Stimulated activated CD4-positive, alpha-beta T cell treated with anti-CD3 and anti-CD28 coated beads, Interleukin-12 subunit alpha, Interleukin-12 subunit beta, amount 100 ng/mL, for 4 hours (primary cell): Measurements from ENCODE around the gene KNSTRN.
A peak's percentile ranks its signal among the peaks of the same experiment; 100 is the strongest.

Source experiments
- DNase-seq: peaks from one replicate; pipeline ENCODE4 v3.0.0-alpha.2; 2020

The KNSTRN gene

GRCh38 chr15:40367371-40367685 lies 15.2 kb upstream of the KNSTRN start:
- no peak for DNase-seq

- DNase-seq = peak; percentile 80
Measured at GRCh38 chr15:40367686-40368611, 14.6 kb upstream of the KNSTRN start.

DNA sequence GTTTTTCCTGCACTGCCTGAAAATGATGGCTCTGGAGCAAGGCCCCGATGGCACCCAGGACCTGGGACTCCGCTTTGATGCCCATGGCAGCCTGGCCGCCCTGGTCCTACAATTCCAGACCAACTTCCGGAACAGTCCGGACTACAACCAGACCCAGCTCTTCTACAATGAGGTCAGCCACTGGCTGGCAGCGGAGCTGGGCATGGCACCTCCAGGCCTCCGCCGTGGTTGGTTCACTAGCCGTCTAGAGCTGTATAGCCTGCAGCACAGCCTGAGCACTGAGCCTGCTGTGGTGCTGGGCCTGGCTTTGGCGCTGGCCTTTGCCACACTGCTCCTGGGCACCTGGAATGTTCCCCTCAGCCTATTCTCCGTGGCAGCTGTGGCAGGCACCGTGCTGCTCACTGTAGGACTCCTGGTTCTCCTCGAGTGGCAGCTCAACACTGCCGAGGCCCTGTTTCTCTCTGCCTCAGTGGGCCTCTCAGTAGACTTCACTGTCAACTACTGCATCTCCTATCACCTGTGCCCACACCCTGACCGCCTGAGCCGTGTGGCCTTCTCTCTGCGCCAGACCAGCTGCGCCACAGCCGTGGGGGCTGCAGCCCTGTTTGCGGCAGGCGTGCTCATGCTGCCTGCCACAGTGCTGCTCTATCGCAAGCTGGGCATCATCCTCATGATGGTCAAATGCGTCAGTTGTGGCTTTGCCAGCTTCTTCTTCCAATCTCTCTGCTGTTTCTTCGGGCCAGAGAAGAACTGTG lies 13.6 kb upstream of the KNSTRN start:
- DNase-seq = no peak

DNA sequence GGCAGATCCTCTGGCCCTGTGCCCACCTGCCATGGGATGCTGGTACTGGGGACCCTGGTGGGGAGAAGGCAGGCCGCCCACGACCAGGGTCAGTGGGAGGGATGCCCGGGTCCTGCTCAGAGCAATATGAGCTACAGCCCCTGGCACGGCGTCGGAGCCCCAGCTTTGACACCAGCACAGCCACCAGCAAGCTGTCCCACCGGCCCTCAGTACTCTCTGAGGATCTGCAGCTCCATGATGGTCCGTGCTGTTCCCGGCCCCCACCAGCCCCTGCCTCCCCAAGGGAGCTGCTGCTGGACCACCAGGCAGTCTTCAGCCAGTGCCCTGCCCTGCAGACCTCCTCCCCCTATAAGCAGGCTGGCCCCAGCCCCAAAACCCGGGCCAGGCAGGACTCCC lies 13.0 kb upstream of the KNSTRN start:
- no peak for DNase-seq

DNA sequence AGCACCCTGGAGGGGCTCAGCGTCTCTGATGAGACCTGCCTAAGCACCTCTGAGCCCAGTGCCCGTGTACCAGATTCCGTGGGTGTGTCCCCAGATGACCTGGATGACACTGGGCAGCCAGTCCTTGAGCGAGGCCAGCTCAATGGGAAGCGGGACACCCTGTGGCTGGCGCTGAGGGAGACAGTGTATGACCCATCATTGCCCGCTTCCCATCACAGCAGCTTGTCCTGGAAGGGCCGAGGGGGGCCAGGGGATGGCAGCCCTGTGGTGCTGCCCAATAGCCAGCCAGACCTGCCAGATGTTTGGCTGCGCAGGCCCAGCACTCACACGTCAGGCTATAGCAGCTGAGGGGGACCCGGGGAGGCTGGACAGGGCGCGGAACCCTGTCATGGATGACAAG lies 12.6 kb upstream of the KNSTRN start:
- no peak for DNase-seq

- DNase-seq = no peak
Measured at GRCh38 chr15:40372981-40373380, 9.5 kb upstream of the KNSTRN start.

GRCh38 chr15:40377606-40378005 lies 4.9 kb upstream of the KNSTRN start:
- no peak for DNase-seq

GRCh38 chr15:40379374-40379773 lies 3.1 kb upstream of the KNSTRN start:
- DNase-seq = no peak

GRCh38 chr15:40379853-40380252 lies 2.7 kb upstream of the KNSTRN start:
- no peak for DNase-seq

DNA sequence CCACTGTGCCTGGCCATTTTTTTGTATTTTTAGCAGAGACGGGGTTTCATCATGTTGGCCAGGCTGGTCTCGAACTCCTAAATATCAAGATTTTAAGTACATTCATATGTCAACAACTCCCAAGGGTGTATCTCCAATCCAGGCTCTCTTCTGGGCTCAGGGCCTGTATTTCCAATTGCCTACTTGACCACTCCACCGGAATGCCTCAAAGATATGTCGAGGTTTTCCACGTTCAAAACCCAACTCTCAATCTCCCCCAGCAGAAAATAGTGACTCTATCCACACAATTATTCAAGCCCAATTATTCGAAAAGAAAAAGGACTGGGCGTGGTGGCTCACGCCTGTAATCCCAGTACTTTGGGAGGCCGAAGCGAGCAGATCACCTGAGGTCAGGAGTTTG lies 1.9 kb upstream of the KNSTRN start:
- DNase-seq = no peak

DNA sequence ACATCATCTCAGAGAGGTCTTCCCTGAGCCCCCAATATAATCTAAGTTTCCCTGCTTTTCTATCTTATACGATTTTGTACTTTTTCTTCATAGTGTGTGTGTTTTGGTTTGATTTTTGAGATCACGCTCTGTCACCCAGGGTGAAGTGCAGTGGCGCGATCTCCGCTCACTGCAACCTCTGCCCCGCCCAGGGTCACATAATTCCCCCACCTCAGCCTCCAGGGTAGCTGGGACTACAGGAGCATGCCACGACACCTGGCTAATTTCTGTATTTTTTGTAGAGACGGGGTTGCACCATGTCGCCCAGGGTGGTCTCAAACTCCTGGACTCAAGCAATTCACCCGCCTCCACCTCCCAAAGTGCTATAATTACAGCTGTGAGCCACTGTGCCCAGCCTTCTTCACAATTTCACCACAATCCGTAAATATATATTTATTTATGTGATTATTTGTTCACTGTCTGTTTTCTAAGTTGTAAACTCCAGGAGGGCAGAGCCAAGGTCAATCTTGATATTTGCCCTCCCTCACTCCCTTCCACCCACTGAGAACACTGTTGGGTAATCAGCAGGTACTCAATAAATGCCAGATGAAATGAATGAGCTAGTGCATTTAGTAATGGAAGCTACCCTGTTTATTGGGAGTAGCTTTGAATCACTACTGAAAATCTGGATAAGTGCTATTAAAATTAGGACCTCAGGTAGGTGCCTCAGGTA lies 547 bp upstream of the KNSTRN start:
- DNase-seq = no peak

DNA sequence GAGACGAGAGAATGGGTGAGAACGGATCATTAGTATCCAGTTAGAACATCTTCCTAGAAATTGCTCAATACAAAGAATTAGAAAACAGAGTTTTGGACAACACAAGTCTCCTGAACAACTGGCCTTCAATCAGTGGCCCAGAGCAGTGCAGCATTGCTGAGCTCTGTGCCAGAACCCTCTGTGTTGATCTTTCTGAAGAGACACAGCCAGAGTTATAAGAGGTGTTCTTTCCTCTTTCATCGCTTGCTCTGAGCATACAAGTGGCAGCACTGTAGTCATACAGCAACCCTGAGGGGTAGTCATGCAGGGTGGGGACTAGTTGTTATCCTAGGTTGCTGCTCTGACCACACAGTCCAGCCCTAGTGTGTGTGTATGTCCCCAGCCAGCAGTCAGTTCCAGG lies 4.0 kb downstream of the KNSTRN start:
- no peak for DNase-seq

GRCh38 chr15:40388941-40389823 lies 6.7 kb downstream of the KNSTRN start:
- DNase-seq = no peak

- no peak for DNase-seq
Measured at GRCh38 chr15:40389824-40390595, 7.5 kb downstream of the KNSTRN start.

DNA sequence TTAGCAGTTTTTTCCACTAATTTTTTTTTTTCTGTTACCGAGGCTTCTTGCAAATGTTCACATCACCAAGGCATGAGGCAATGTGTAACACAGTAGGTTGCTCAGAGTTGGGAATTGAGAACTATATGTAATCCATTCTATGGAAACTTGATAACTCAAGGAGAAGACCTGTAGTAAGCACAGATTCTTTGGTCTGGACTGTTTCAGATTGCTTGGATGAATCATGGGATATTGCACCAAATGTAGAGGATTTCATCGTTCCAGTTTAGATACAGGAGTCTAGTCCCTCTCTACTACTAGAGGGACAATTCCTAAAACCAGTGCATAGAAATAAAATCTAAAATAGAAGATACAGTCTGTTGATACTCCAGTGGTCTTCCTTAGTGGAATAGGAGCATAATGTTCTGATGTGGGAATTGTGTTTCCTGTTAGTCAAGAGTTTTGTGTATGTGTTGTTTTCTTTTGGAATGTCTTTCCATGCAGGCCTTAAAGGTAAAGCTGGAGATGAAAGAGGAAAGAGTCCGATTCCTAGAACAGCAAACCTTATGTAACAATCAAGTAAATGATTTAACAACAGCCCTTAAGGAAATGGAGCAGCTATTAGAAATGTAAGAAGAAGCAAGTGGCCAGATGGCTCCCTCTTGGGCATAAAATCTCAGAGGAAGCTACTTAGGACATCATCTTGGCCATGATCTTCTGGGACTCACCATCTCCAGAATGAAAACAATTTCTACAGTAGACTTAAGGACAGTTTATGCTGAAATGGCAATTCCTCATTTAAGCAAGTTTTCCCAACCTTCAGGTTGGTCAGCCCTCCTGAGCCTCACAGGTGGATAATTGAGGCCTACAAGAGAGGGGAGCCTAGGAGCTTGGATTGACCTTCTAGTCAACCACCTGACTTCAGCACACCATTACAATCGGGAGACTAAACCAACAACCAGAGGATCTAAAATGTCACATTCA lies 10.7 kb downstream of the KNSTRN start:
- no peak for DNase-seq

- no peak for DNase-seq
Measured at GRCh38 chr15:40397688-40398412, 15.3 kb downstream of the KNSTRN start.

DNA sequence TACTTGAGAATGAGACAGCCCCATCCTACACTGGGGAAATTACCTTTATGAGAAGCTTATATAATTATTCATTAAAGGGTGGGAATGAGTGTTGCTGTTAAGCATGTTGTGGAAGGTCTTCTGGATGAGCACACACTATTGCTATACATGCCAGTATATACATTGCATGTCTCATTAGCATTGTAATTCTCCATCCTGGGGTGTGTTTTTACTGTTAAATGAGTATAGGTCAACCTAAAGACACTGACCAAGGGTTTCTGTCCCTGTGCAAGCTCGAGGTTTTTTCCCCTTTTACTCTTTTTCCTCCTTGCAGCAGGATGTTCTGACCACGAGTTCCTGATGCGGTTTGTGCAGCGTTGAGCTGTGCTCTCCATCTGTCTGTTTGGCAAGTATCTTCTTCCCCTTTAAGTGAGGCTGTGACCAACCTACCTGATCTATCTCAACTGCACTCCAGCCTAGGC lies 15.9 kb downstream of the KNSTRN start:
- DNase-seq = no peak

DNA sequence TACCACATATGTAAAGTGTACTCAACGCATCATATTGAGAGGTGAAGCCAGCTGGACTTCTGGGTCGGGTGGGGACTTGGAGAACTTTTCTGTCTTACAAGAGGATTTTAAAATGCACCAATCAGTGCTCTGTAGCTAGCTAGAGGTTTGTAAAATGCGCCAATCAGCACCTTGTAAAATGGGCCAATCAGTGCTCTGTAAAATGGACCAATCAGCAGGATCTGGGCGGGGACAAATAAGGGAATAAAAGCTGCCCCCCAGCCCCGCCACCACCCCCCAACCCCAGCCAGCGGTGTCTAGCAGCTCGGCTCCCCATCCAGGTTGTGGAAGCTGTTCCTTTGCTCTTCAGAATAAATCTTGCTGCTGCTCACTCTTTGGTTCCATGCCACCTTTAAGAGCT lies 16.8 kb downstream of the KNSTRN start:
- no peak for DNase-seq

GRCh38 chr15:40405501-40406381 lies 23.2 kb downstream of the KNSTRN start, which contains the start of gene IVD:
TSS of gene IVD (plus strand) at chr15:40405795. CDS start at chr15:40405828, 33 bp downstream.
- peak; percentile 86 for DNase-seq
